A549 treated with Mapracorat at 1 μM for 4 hours (cell line): ENCODE measurements around the gene USP17L5. TPM values are rescaled to one million over a fixed set of nuclear protein-coding genes. Genes with fewer than 3 reads are reported as not detected.

Experiments used
- total RNA-seq: library from RNA; stranded (reverse); fragments of 200-300 nt; extraction: Qiagen RNA extraction; gene quantifications from 5 replicates; pipeline ENCODE4 v1.2.3, GENCODE V29; 2022

Gene USP17L5
- not detected in 5 replicates for total RNA-seq

GRCh38 chr4:9339103-9339502 is at the start of gene USP17L5:
TSS of gene USP17L5 (plus strand) at chr4:9339403. CDS start at chr4:9339403, 0 bp downstream.

GRCh38 chr4:9324865-9325264 is 14.3 kb upstream of the USP17L5 start, which contains the start of gene USP17L24:
TSS of gene USP17L24 (plus strand) at chr4:9325165. CDS start at chr4:9325165, 0 bp downstream.

GRCh38 chr4:9329611-9330010 is 9.6 kb upstream of the USP17L5 start, which contains the start of gene USP17L25:
TSS of gene USP17L25 (plus strand) at chr4:9329911. CDS start at chr4:9329911, 0 bp downstream.

GRCh38 chr4:9334358-9334757 is 4.8 kb upstream of the USP17L5 start, which contains the start of gene USP17L26:
TSS of gene USP17L26 (plus strand) at chr4:9334658. CDS start at chr4:9334658, 0 bp downstream.

GRCh38 chr4:9343848-9344247 is 4.6 kb downstream of the USP17L5 start, which contains the start of gene USP17L27:
TSS of gene USP17L27 (plus strand) at chr4:9344148. CDS start at chr4:9344148, 0 bp downstream.

GRCh38 chr4:9348593-9348992 is 9.4 kb downstream of the USP17L5 start, which contains the start of gene USP17L28:
TSS of gene USP17L28 (plus strand) at chr4:9348893. CDS start at chr4:9348893, 0 bp downstream.

DNA sequence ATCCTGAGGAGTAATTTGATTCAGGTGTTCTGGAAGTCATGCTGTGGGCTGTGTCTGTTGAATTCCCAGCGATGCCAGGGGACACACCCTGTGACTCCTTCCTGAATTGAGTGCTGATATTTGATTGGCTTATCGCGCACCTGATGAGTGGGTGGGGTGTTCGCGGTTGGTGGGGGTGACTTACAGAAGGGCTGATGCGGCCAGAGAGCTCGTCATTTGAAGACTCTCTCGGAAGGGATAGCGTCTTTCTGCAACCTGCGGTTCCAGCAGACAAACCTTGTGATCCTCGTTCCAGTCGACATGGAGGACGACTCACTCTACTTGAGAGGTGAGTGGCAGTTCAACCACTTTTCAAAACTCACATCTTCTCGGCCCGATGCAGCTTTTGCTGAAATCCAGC is 14.1 kb downstream of the USP17L5 start, which contains the start of gene USP17L29:
TSS of gene USP17L29 (plus strand) at position 301 of the 400 bp plus-strand sequence. CDS start at position 301, 0 bp downstream.

DNA sequence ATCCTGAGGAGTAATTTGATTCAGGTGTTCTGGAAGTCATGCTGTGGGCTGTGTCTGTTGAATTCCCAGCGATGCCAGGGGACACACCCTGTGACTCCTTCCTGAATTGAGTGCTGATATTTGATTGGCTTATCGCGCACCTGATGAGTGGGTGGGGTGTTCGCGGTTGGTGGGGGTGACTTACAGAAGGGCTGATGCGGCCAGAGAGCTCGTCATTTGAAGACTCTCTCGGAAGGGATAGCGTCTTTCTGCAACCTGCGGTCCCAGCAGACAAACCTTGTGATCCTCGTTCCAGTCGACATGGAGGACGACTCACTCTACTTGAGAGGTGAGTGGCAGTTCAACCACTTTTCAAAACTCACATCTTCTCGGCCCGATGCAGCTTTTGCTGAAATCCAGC is 23.6 kb downstream of the USP17L5 start, which contains the start of gene USP17L30:
TSS of gene USP17L30 (plus strand) at position 301 of the 400 bp plus-strand sequence. CDS start at position 301, 0 bp downstream.

Other genes with a start within 250 kb of the USP17L5 start
- not detected in 5 replicates for gene FAM90A26, start 169.0 kb upstream of the USP17L5 start, total RNA-seq
- not detected in 5 replicates for gene USP17L10, start 128.7 kb upstream of the USP17L5 start, total RNA-seq
- gene USP17L11, start 124.0 kb upstream of the USP17L5 start, total RNA-seq, result not detected in 5 replicates
- gene USP17L12, start 119.3 kb upstream of the USP17L5 start, total RNA-seq, result not detected in 5 replicates
- gene USP17L13, start 114.5 kb upstream of the USP17L5 start, total RNA-seq, result not detected in 5 replicates
- gene USP17L15, start 105.0 kb upstream of the USP17L5 start, total RNA-seq, result not detected in 5 replicates
- not detected in 5 replicates for gene USP17L17, start 95.5 kb upstream of the USP17L5 start, total RNA-seq
- gene USP17L18, start 90.8 kb upstream of the USP17L5 start, total RNA-seq, result not detected in 5 replicates
- gene USP17L19, start 86.0 kb upstream of the USP17L5 start, total RNA-seq, result not detected in 5 replicates
- gene USP17L20, start 81.3 kb upstream of the USP17L5 start, total RNA-seq, result not detected in 5 replicates
- gene USP17L21, start 76.5 kb upstream of the USP17L5 start, total RNA-seq, result not detected in 5 replicates
- not detected in 5 replicates for gene USP17L22, start 71.8 kb upstream of the USP17L5 start, total RNA-seq
- not detected in 5 replicates for gene USP17L24, start 14.2 kb upstream of the USP17L5 start, total RNA-seq
- gene USP17L25, start 9.5 kb upstream of the USP17L5 start, total RNA-seq, result not detected in 5 replicates
- not detected in 5 replicates for gene USP17L26, start 4.7 kb upstream of the USP17L5 start, total RNA-seq
- not detected in 5 replicates for gene USP17L27, start 4.7 kb downstream of the USP17L5 start, total RNA-seq
- gene USP17L28, start 9.5 kb downstream of the USP17L5 start, total RNA-seq, result not detected in 5 replicates
- not detected in 5 replicates for gene USP17L29, start 14.2 kb downstream of the USP17L5 start, total RNA-seq
- not detected in 5 replicates for gene USP17L30, start 23.7 kb downstream of the USP17L5 start, total RNA-seq
- gene DEFB131A, start 105.0 kb downstream of the USP17L5 start, total RNA-seq, result not detected in 5 replicates